Retinal pigment epithelial cell (primary cell): ENCODE measurements around the gene CCDC57.
"Not testable (repeated sequence)": the region's sequence is repeated elsewhere in the genome, so short reads cannot be mapped to it uniquely, and the experiment has no call there.

Experiments used
- DNase-seq: peaks from one replicate; pipeline ENCODE4 v3.0.0-alpha.2; 2010; ENCODE audit warnings: low read depth
- H3K4me3 ChIP-seq: 2 replicates; pipeline ENCODE4 v1.5.1; 2011; ENCODE audit warnings: mild to moderate bottlenecking, low read length, control low read depth, moderate library complexity
- TF ChIP-seq, protein P1 (sequence below): conservative IDR thresholded peaks from 2 replicates; pipeline ENCODE4 v1.5.1; 2011; ENCODE audit warnings: low read depth, low read length, control low read depth, inconsistent platforms

Gene CCDC57

DNA sequence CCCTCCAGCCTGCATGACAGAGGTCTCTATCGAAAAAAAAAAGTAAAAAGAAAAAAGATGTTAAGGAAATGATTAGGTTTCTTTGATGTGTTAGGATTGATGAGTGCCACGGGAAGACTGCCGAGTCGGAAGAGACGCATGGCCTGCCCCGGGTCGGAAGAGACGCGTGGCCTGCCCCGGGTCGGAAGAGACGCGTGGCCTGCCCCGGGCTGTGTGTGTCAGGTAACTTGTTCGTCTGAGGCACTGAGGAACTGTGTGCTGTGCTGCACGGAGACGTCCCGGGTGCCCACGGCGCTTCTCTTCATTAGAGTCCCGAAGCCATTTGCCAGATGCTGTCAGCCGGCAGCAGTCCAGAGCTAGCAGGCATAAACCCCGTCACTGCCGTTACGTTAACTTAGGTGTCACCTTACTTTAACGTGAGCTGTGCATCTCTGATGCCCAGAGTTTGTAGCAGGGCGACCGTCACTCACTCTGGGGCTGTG lies 74.1 kb downstream of the CCDC57 start:
- H3K4me3 ChIP-seq = no peak overlapping the region
- TF ChIP-seq, protein P1, sequence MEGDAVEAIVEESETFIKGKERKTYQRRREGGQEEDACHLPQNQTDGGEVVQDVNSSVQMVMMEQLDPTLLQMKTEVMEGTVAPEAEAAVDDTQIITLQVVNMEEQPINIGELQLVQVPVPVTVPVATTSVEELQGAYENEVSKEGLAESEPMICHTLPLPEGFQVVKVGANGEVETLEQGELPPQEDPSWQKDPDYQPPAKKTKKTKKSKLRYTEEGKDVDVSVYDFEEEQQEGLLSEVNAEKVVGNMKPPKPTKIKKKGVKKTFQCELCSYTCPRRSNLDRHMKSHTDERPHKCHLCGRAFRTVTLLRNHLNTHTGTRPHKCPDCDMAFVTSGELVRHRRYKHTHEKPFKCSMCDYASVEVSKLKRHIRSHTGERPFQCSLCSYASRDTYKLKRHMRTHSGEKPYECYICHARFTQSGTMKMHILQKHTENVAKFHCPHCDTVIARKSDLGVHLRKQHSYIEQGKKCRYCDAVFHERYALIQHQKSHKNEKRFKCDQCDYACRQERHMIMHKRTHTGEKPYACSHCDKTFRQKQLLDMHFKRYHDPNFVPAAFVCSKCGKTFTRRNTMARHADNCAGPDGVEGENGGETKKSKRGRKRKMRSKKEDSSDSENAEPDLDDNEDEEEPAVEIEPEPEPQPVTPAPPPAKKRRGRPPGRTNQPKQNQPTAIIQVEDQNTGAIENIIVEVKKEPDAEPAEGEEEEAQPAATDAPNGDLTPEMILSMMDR = no peak
- DNase-seq = no peak

DNA sequence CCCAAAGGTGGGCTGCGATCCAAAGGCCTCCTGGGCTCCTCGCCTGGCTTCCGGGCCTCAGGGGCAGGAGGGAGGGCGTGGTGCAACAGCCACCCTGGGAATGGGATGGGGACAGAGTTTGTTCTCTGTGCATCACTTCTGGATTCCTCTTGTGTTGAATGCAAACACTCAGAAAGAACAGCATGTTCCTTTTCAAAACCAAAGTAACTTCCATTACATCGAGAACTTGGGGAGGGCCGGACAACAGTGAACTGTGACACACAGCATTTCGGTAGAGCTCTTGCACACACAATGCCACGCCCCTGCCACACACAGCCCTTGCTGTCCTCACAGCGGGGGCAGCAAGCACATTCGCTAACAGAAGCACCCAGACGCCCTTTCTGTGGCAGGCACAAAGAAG lies 78.5 kb downstream of the CCDC57 start:
- H3K4me3 ChIP-seq = no peak overlapping the region
- TF ChIP-seq, protein P1 = no peak
- no peak for DNase-seq

- H3K4me3 ChIP-seq = not testable (repeated sequence)
- DNase-seq = peak; percentile 2
Observed at GRCh38 chr17:82133166-82133953, 79.3 kb downstream of the CCDC57 start.

- H3K4me3 ChIP-seq = no peak overlapping the region
Observed at GRCh38 chr17:82129095-82129494, 83.5 kb downstream of the CCDC57 start.

DNA sequence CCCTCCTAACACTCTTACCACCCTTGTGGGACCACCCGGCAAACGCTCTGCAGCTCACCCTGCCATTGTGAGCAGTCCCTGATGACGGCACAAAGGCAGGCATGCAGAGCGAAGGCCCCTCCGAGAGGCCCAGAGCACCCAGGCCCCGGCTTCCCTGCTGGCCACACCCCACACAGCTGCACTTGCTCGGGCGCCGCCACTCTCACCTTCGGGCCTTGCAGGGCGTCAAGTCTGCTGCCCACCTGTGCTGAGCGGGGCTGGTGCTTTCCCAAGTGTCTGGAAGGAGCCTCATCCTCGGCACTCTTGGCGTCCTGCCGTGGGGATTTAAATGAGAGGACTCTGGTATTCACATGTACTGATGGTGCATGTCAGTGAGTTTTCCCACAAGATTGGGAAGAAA lies 84.4 kb downstream of the CCDC57 start:
- H3K4me3 ChIP-seq = no peak overlapping the region
- TF ChIP-seq, protein P1 = no peak
- DNase-seq = no peak

More at GRCh38 chr17:82129095-82129494, 83.5 kb downstream of the CCDC57 start:
- no peak for DNase-seq
- TF ChIP-seq, protein P1 = peak; percentile 27

GRCh38 chr17:82127704-82128103 lies 84.9 kb downstream of the CCDC57 start:
- no peak overlapping the region for H3K4me3 ChIP-seq
- TF ChIP-seq, protein P1 = no peak
- no peak for DNase-seq

DNA sequence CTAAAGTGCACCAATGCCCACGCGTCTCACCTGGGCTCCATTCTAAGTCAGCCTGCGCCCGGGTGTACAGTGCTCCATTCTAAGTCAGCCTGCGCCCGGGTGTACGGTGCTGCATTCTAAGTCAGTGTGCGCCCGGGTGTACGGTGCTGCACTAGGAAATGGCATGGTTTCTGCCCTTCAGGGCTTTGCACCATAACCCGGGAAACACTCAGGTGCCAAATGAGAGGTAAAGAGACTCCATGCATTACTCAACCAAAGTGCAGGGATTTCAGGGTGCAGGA lies 85.4 kb downstream of the CCDC57 start:
- TF ChIP-seq, protein P1 = no peak
- no peak for DNase-seq
- no peak overlapping the region for H3K4me3 ChIP-seq
